Head of caudate nucleus (tissue), 42 donors: ENCODE results near the gene TRIM45.
"Not testable (repeated sequence)": the region's sequence is repeated elsewhere in the genome, so short reads cannot be mapped to it uniquely, and the experiment has no call there.

ENCODE experiments used
- DNase-seq, 42 donors: peaks; one replicate each; pipeline versions ENCODE4 v3.0.0 to v3.0.0-alpha.2; 2020 to 2021; ENCODE audit warnings: mixed read lengths in 7 of 42
- intact Hi-C: fragments of 100-400 bp; cut with DNase I; formaldehyde crosslinking; loops from one replicate; pipeline ENCODE4 v1.15.0; 2022

The TRIM45 gene

DNA sequence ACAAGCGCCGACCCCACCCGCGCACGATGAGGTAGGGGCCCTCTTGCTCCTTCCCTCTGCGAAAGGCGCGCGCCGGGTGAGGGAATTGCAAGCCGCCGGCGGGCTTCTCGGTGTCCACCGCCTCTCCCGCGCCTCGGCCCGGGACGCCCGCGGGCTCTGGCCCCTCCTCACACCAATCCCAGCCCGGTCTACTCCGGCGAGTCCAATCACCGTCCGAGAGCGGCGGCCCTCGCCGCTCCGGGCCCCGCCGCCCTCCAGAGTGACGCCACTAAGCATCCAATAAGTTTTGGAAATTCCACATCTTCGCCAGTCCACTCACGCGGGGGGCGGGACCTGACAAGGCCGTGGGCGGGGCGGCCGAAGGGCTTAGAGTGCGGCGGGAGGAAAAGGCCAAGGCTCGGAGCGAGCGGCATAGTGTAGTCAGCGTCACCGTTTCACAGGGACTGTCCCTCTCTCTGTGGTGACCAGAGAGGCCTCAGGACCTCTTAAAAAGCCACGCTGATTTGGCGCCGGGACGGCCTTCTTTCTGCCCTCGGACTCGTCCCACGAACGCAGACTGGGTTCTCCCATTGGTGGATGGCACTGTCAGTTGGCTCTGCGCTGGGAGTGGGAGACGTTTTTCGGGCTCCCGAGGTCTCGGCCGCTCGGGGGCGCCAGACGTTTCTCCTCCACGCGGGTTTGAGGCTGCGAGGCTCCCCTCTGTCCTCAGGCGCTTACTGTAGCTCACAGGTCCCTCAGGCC is at the start of gene TRIM45:
Gene TRIM45 (minus strand): TSS at position 161 of the 741 bp plus-strand sequence. CDS start 548 bp downstream, outside the sequence.
- intact Hi-C loops: loop anchor here (10.0 kb wide), 1 partner anchor 243 kb away; the partner anchor contains the start of gene MAN1A2
- peak; percentile 95 to 99 (median 97) for DNase-seq

- DNase-seq: no peak
- intact Hi-C loops: no loop called here
These were observed 48.5 kb upstream of the TRIM45 start for GRCh38 chr1:117169871-117170596.

DNA sequence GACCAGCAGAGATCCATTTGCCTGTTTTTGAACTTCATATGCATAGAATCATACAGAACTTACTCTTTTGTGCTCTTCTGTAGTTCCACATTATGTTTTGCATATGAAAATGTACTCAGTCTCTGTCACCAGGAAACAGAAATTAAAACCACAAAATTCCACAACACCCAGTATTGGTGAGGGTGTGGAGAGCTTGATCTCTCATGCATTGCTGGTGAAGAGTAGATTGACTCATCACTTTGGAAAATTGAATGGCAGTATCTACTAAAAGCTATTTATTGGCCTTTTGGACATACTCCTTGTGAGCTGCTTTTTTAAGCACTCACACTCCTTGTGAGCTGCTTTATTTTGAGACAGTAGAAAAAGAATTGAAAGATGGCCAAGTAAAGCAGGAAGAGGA is 45.9 kb upstream of the TRIM45 start:
- no peak for DNase-seq
- intact Hi-C loops: no loop called here

DNA sequence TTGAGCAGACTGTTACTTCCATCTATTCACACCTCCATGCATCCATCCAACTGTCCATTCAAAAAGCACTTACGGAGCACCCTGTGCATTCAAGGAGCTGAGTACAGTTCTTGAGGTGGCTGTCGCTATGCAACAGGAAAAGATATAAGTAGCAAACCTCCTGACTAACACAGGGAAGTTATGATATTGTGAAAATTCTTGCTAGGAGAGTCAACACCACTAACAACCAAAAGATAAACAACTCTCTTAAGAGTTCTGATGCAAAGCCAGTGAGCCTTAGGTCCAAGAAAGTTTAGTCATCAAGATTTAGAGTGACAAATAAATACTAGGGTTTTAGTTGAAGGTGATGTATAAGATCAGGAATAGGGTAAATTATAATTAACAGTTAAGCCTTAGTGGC is 44.5 kb upstream of the TRIM45 start:
- intact Hi-C loops: no loop called here
- no peak for DNase-seq

GRCh38 chr1:117164209-117164608 is 42.7 kb upstream of the TRIM45 start:
- intact Hi-C loops: no loop called here

GRCh38 chr1:117162816-117163215 is 41.3 kb upstream of the TRIM45 start:
- no peak for DNase-seq
- intact Hi-C loops: no loop called here

More at GRCh38 chr1:117164209-117164608, 42.7 kb upstream of the TRIM45 start:
- no peak for DNase-seq

- intact Hi-C loops: no loop called here
- no peak for DNase-seq
These were observed 40.3 kb upstream of the TRIM45 start for GRCh38 chr1:117161887-117162286.

GRCh38 chr1:117151305-117151704 is 29.8 kb upstream of the TRIM45 start:
- not testable (repeated sequence) for DNase-seq

DNA sequence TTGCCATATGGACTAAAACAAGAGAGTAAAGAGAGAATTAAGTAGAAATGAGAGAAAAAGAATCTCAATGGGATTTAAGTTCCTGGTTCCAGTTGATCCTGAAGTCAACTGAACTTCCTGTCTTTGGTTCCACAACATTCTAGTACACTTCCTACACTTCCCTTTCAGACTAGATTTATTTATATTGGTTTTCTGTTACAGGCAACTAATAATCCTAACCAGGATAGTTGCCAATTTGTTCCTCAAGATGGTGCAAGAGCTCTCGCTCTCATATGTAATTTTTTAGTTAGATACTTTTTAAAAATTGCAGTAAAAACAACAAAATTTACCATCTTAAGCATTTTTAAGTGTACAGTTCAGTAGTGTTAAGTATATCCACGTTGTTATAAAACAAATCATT is 28.8 kb upstream of the TRIM45 start:
- no peak for DNase-seq
- intact Hi-C loops: no loop called here

More at GRCh38 chr1:117151305-117151704, 29.8 kb upstream of the TRIM45 start:
- intact Hi-C loops: not testable (repeated sequence)

DNA sequence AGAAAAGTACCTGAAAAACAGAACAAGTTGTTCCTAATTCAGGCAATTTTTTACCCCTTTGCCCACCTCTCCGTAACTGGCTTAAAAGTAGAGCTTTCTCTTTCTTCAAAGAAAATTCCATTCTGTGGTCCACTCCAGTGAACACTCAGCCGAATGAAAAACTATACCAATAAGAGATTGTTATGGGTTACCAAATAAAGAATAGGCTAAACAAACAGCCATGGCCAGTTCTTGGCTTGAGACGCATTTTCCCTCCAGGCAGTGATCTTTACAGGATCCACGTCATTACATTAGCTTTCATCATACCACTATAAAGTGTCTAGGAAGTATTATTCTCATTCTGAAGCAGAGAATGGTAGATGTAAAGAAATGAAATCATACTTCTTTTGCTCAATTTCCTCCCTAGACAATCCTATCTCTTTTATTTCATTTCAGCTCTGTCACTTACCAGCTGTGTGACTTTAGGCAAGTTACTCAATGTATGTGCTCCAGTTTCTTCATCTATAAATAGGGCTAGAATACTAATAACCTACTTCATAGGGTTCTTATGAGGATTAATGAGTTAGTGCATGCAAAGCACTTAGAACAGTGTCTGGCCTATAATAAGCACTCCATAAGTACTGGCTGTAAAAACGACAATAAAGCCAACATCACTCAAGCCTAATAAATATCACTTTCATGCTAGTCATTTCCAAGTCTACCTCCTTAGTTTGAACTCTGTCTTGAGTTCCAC is 26.5 kb upstream of the TRIM45 start:
- intact Hi-C loops: no loop called here
- DNase-seq: no peak

DNA sequence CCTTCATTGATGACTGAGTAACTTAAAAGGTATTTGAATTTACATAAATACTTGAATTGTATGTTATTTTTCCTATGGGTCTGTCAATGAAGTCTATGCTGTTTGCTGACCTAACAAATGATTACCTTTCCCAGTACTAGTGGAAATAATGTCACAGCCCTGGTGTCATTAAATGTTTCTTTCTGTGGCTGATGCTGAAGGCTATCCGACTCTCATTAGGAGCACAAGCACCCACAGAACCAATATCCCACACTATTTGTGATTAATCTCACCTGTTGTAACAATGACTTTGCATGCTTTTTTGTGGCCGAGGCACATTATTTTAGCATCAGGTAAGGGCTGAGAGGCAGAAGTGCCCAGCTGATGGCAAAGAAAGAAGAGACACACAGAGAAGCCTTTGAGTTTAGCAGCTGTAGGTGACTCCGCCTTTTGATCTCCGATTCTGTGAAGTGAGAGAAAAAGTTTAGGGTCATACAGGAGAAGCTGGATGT is 25.8 kb upstream of the TRIM45 start:
- intact Hi-C loops: no loop called here
- DNase-seq: no peak

DNA sequence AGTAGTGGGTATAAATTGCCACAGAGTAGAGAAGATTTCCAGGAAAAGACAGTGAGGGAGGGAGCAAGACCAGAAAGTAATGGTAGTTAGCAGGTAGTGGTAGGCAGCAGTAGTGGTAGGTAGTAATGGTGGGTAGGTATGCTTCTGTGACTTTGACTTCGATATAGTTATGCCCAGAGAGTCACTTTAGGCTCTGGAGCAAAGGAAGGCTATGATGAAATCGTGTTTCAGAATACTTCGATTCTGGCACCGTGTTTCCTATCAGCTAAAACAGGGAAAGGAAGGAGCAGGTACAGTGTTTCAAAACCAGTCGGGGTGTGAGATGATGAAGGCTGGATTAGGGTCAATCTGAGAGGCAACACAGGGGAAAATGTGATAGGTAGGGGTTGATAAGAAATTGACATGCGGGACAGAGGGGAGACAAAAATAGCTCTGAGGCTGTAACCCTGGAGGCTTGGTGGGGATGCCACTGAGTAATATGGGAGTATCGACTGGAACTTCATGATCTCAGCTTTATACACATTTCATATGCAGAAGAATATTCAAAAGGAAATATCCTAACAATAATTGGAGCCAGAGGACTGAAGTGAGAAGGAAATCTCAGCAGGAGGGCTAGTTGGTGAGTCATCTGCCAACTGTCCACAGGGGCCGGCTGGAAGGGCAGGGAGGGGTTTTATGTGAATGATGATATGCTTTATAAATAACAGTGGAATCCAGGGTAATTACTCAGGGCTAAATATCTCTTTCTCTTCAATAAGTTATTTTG is 25.2 kb upstream of the TRIM45 start:
- intact Hi-C loops: no loop called here
- no peak for DNase-seq

DNA sequence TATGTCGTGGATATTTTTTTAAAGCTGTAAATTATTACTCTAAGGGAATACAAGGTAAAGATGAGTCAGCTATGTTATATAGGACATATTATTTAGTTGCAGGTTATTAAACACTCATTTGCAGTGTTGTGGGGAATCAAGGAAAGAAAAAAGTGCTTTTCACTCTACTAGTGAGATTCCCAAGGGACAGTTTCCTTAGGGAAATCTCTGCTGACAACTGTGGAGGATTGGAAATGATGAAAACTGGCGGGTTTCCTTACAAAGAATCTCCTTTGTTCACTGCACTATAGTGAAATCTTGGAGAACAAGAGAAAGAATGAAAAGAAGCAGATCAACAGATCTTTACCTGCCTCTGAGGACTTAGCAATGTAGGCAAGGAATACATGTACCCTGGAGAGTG is 24.5 kb upstream of the TRIM45 start:
- intact Hi-C loops: no loop called here
- DNase-seq: no peak

- DNase-seq: no peak
- intact Hi-C loops: no loop called here
These were observed 22.3 kb upstream of the TRIM45 start for GRCh38 chr1:117143871-117144270.

GRCh38 chr1:117143172-117143571 is 21.6 kb upstream of the TRIM45 start:
- intact Hi-C loops: no loop called here
- DNase-seq: no peak

DNA sequence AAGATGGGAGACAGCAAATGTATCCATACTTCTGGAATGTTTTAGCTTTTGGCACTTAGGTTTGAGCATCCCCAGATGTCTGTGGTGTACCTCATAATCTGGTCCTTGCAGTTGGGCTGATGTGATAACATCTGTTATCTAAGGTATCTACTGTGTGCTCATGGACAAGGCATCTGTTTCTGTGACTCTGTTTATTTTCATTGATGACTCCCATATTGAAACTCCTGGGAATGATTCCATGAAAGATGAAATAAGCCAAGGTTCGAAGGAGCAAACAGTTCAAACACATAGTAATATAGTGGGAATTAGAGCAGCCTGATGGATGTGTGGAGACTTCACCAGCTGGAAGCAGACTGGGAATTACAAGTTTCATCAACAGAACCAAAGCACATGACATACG is 20.7 kb upstream of the TRIM45 start:
- no peak for DNase-seq
- intact Hi-C loops: no loop called here

GRCh38 chr1:117138561-117138960 is 17.0 kb upstream of the TRIM45 start:
- no peak for DNase-seq
- intact Hi-C loops: no loop called here

DNA sequence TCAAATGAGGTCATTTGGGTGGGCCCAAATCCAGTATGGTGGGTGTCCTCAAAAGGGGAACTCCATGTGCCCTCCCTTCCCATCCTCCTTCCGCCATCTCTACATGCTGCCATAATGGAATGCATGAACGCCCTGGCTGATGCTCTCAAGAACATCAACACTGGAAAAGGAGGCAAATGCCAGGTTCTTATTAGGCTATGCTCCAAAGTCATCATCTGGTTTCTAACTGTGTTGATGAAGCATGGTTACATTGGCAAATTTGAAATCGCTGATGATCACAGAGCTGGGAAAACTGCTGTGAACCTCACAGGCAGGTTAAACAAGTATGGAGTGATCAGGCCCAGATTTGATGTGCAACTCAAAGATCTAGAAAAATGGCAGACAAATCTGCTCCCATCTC is 16.6 kb upstream of the TRIM45 start:
- no peak for DNase-seq
- intact Hi-C loops: no loop called here

- intact Hi-C loops: no loop called here
- DNase-seq: no peak
These were observed 15.8 kb upstream of the TRIM45 start for GRCh38 chr1:117137281-117137855.
